Esophagus muscularis mucosa (tissue), 4 donors: Measurements from ENCODE around the gene SUV39H1. TPM values are rescaled to one million over a fixed set of nuclear protein-coding genes. Genes with fewer than 3 reads are reported as not detected.

Experiments used
- DNase-seq: peaks from one replicate; pipeline ENCODE4 v3.0.0-alpha.2; 2017; ENCODE audit errors: extremely low spot score
- H3K27ac ChIP-seq, 4 donors: fragments of 200-600 bp; sonication (generic); replicated peaks in 1 of 4; 1 replicate in 3 of 4; 2 replicates in 1 of 4; pipeline ENCODE4 v1.5.1; 2016 to 2019; ENCODE audit warnings: mild to moderate bottlenecking in 1 of 4
- H3K27me3 ChIP-seq, 4 donors: fragments of 200-600 bp; sonication (generic); one replicate each; pipeline versions ENCODE4 v1.5.1 to v1.6.0; 2016 to 2019
- H3K36me3 ChIP-seq, 4 donors: fragments of 200-600 bp; sonication (generic); one replicate each; pipeline ENCODE4 v1.5.1; 2016 to 2019
- H3K4me1 ChIP-seq, 4 donors: fragments of 200-600 bp; sonication (generic); one replicate each; pipeline ENCODE4 v1.5.1; 2016 to 2019
- H3K4me3 ChIP-seq, 4 donors: fragments of 200-600 bp; sonication (generic); 1 replicate in 2 of 4; 2 replicates in 2 of 4; pipeline ENCODE4 v1.5.1; 2016 to 2019; ENCODE audit warnings: mild to moderate bottlenecking in 4 of 4, moderate library complexity in 1 of 4
- H3K9me3 ChIP-seq, 4 donors: fragments of 200-600 bp; sonication (generic); 1 replicate in 3 of 4; 2 replicates in 1 of 4; pipeline ENCODE4 v1.5.1; 2016 to 2019
- CTCF ChIP-seq, 3 experiments: fragments of 200-600 bp in 2 of 3; fragments of 450-650 bp in 1 of 3; sonication (generic) in 2 of 3; IDR thresholded peaks; one replicate each; pipeline ENCODE4 v1.5.1; 2017 to 2019; ENCODE audit warnings: antibody characterized with exemption in 3 of 3, mild to moderate bottlenecking in 2 of 3, moderate library complexity in 1 of 3
- EP300 ChIP-seq: sonication (generic); formaldehyde crosslinking; IDR thresholded peaks from one replicate; pipeline ENCODE4 v1.6.1; 2017; ENCODE audit warnings: antibody characterized with exemption
- POLR2A ChIP-seq: fragments of 450-650 bp; IDR thresholded peaks from one replicate; pipeline ENCODE4 v1.6.1; 2017; ENCODE audit warnings: antibody characterized with exemption, moderate library complexity, mild to moderate bottlenecking, low read depth
- POLR2AphosphoS5 ChIP-seq, 2 donors: sonication (generic); formaldehyde crosslinking; IDR thresholded peaks; one replicate each; pipeline ENCODE4 v1.6.1; 2017; ENCODE audit warnings: antibody characterized with exemption in 2 of 2
- WGBS: methylation state at CpG from one replicate; pipeline ENCODE4 v1.1.5; 2018; 5-methylcytosine and 5-hydroxymethylcytosine counted together
- intact Hi-C: fragments of 100-400 bp; cut with DNase I; formaldehyde crosslinking; loops from one replicate; pipeline ENCODE4 v1.15.1; 2023
- total RNA-seq, 4 donors: library from RNA; depleted of rRNA; stranded (reverse); fragments of >200 nt; gene quantifications; one replicate each; pipeline versions ENCODE4 v1.1.0 to v1.2.1, GENCODE V29; 2016

SUV39H1 gene
- total RNA-seq, 4 donors from 2014 or later = 2.5 to 4.5 (median 4.3) TPM

- Histone ChIP-seq H3K4me3 (peak overlapping the region; percentile 65 to 73 (median 70)), H3K36me3 (peaks cover 0 to 28% (median 21%) of the 10 kb centered on the region in 4 donors), H3K27ac (peak overlapping the region; percentile 87 to 92 (median 89)), H3K4me1 (peaks cover 7 to 20% (median 16%) of the 10 kb centered on the region in 4 donors), H3K9me3 (no peaks in the 10 kb centered on the region), H3K27me3 (peaks cover 0 to 5% (median 0%) of the 10 kb centered on the region in 4 donors)
- TF ChIP-seq POLR2A (no peak), POLR2AphosphoS5 (IDR thresholded peaks at IDR 0.05) (no peak), CTCF (IDR thresholded peaks at IDR 0.05) (no peak), EP300 (no peak)
- WGBS = 53% methylated on average over 38 of the region's 56 CpGs
- DNase-seq = no peak
- intact Hi-C loops = no loop called here
Measured at GRCh38 chrX:48696909-48697727, 584 bp downstream of the SUV39H1 start.

GRCh38 chrX:48698306-48698705 lies 1.8 kb downstream of the SUV39H1 start:
- peaks cover 7 to 20% (median 16%) of the 10 kb centered on the region in 4 donors for H3K4me1 ChIP-seq
- TF ChIP-seq POLR2A (no peak), POLR2AphosphoS5 (IDR thresholded peaks at IDR 0.05) (no peak), EP300 (no peak), CTCF (IDR thresholded peaks at IDR 0.05) (no peak)
- H3K27ac ChIP-seq = no peak overlapping the region
- H3K4me3 ChIP-seq = no peak overlapping the region
- no peaks in the 10 kb centered on the region for H3K9me3 ChIP-seq
- peaks cover 0 to 39% (median 24%) of the 10 kb centered on the region in 4 donors for H3K36me3 ChIP-seq
- intact Hi-C loops = no loop called here
- WGBS = 85% methylated on average over 5 of the region's 5 CpGs
- H3K27me3 ChIP-seq = no peaks in the 10 kb centered on the region
- DNase-seq = no peak

GRCh38 chrX:48700246-48700645 lies 3.7 kb downstream of the SUV39H1 start:
- no peak for TF ChIP-seq CTCF (IDR thresholded peaks at IDR 0.05)
- TF ChIP-seq EP300 = no peak
- intact Hi-C loops = loop anchor here (10.0 kb wide), 1 partner anchor 45 kb away; no protein-coding TSS in a partner anchor
- H3K9me3 ChIP-seq = no peaks in the 10 kb centered on the region
- H3K36me3 ChIP-seq = peaks cover 0 to 39% (median 24%) of the 10 kb centered on the region in 4 donors
- no peak overlapping the region for H3K4me3 ChIP-seq
- no peaks in the 10 kb centered on the region for H3K27me3 ChIP-seq
- WGBS = 91% methylated on average over 17 of the region's 23 CpGs
- H3K27ac ChIP-seq = no peak overlapping the region
- no peak for DNase-seq
- H3K4me1 ChIP-seq = peaks cover 7 to 16% (median 14%) of the 10 kb centered on the region in 4 donors

GRCh38 chrX:48700951-48701653 lies 4.6 kb downstream of the SUV39H1 start:
- peaks cover 5 to 8% (median 6%) of the 10 kb centered on the region in 4 donors for H3K4me1 ChIP-seq
- TF ChIP-seq CTCF (IDR thresholded peaks at IDR 0.05) = no peak
- TF ChIP-seq POLR2A = no peak
- no peak for TF ChIP-seq POLR2AphosphoS5 (IDR thresholded peaks at IDR 0.05)
- no peak for TF ChIP-seq EP300
- H3K27me3 ChIP-seq = no peaks in the 10 kb centered on the region
- DNase-seq = no peak
- H3K4me3 ChIP-seq = no peak overlapping the region
- intact Hi-C loops = loop anchor here (10.0 kb wide), 1 partner anchor 46 kb away; no protein-coding TSS in a partner anchor
- no peaks in the 10 kb centered on the region for H3K9me3 ChIP-seq
- WGBS = 83% methylated on average over 2 of the region's 3 CpGs
- no peak overlapping the region for H3K27ac ChIP-seq
- H3K36me3 ChIP-seq = peaks cover 0 to 45% (median 24%) of the 10 kb centered on the region in 4 donors
